Thymus (tissue), 14 donors: ENCODE measurements around the gene POTEB2. TPM values are rescaled to one million over a fixed set of nuclear protein-coding genes. Genes with fewer than 3 reads are reported as not detected.
"Not testable (repeated sequence)": the region's sequence is repeated elsewhere in the genome, so short reads cannot be mapped to it uniquely, and the experiment has no call there.

Experiments
- DNase-seq, 9 donors: peaks; one replicate each; pipeline ENCODE4 v3.0.0-alpha.2; 2013; ENCODE audit warnings: low spot score in 9 of 9, low read depth in 6 of 9, missing footprints in 1 of 9
- H3K27ac ChIP-seq, 2 donors: one replicate each; pipeline ENCODE4 v1.5.1; 2013; ENCODE audit warnings: control low read depth in 1 of 2, low read depth in 1 of 2, low read length in 1 of 2, mild to moderate bottlenecking in 1 of 2, moderate library complexity in 1 of 2
- H3K27me3 ChIP-seq, 2 donors: one replicate each; pipeline ENCODE4 v1.5.1; 2013; ENCODE audit warnings: low read length in 1 of 2; ENCODE audit not compliant: control insufficient read depth in 2 of 2, insufficient read depth in 1 of 2
- H3K36me3 ChIP-seq, 2 donors: one replicate each; pipeline ENCODE4 v1.5.1; 2013; ENCODE audit warnings: low read length in 1 of 2, mild to moderate bottlenecking in 1 of 2, moderate library complexity in 1 of 2; ENCODE audit not compliant: control insufficient read depth in 2 of 2, insufficient read depth in 2 of 2
- H3K4me1 ChIP-seq, 2 donors: one replicate each; pipeline ENCODE4 v1.5.1; 2013; ENCODE audit warnings: low read length in 2 of 2; ENCODE audit not compliant: control insufficient read depth in 2 of 2, insufficient read depth in 2 of 2
- H3K4me3 ChIP-seq, 2 donors: one replicate each; pipeline ENCODE4 v1.5.1; 2013; ENCODE audit warnings: low read length in 2 of 2, control low read depth in 1 of 2, mild to moderate bottlenecking in 1 of 2
- H3K9me3 ChIP-seq, 2 donors: one replicate each; pipeline ENCODE4 v1.5.1; 2013; ENCODE audit warnings: low read length in 1 of 2, mild to moderate bottlenecking in 1 of 2; ENCODE audit not compliant: control insufficient read depth in 2 of 2, insufficient read depth in 1 of 2
- WGBS: extraction: QIAGEN DNeasy Blood & Tissue Kit; methylation state at CpG from one replicate; pipeline ENCODE4 v1.1.7; 2013; 5-methylcytosine and 5-hydroxymethylcytosine counted together
- long read RNA-seq, 10 donors: transcript quantifications; one replicate each; lab custom pipeline, GENCODE V29; 2026
- polyA plus RNA-seq: library from polyadenylated mRNA; stranded (reverse); fragments of 200-250 nt; gene quantifications from one replicate; pipeline ENCODE4 v1.2.3, GENCODE V29; 2013
- total RNA-seq: library from RNA; stranded (reverse); fragments of 120-200 nt; gene quantifications from one replicate; pipeline ENCODE4 v1.2.4, GENCODE V29; 2013
- donor health status: healthy.

Gene POTEB2
- total RNA-seq (not detected), polyA plus RNA-seq (not detected)
- long read RNA-seq, donor 1: 0 reads
- long read RNA-seq, donor 2: 0 reads
- long read RNA-seq, donor 3: 0 reads
- long read RNA-seq, donor 4: 0 reads
- long read RNA-seq, donor 5: 0 reads
- long read RNA-seq, donor 6: 0 reads
- long read RNA-seq, donor 7: 0 reads
- long read RNA-seq, donor 8: 0 reads
- long read RNA-seq, donor 9: 0 reads
- long read RNA-seq, donor 10: 0 reads

- DNase-seq, H3K4me1 ChIP-seq, H3K4me3 ChIP-seq, H3K36me3 ChIP-seq, H3K27me3 ChIP-seq, H3K27ac ChIP-seq, H3K9me3 ChIP-seq: not testable (repeated sequence)
- WGBS: no CpG with 5 or more reads among the region's 9 CpGs
Observed at GRCh38 chr15:20866214-20866613, at the start of gene POTEB2. Gene POTEB2 (minus strand): TSS chr15:20866314. CDS start chr15:20866281, 33 bp downstream.

GRCh38 chr15:20879916-20880315, 13.8 kb upstream of the POTEB2 start:
- not testable (repeated sequence) for H3K4me3 ChIP-seq, DNase-seq, H3K36me3 ChIP-seq, H3K27ac ChIP-seq, H3K4me1 ChIP-seq, H3K9me3 ChIP-seq, H3K27me3 ChIP-seq
- 95% methylated on average over 3 of the region's 5 CpGs for WGBS

GRCh38 chr15:20878464-20878863, 12.3 kb upstream of the POTEB2 start:
- H3K36me3 ChIP-seq, H3K27me3 ChIP-seq, H3K9me3 ChIP-seq, H3K27ac ChIP-seq, DNase-seq, H3K4me1 ChIP-seq, H3K4me3 ChIP-seq: not testable (repeated sequence)
- WGBS: 71% methylated on average over 7 of the region's 48 CpGs

GRCh38 chr15:20877819-20878218, 11.7 kb upstream of the POTEB2 start:
- not testable (repeated sequence) for H3K4me3 ChIP-seq, H3K9me3 ChIP-seq, DNase-seq, H3K27ac ChIP-seq, H3K27me3 ChIP-seq, H3K36me3 ChIP-seq, H3K4me1 ChIP-seq
- no CpG with 5 or more reads among the region's 37 CpGs for WGBS
